Astrocyte (in vitro differentiated cells and primary cell): Measurements from ENCODE around the gene ICA1.

Experiments
- EZH2 ChIP-seq: IDR thresholded peaks from 2 replicates; pipeline ENCODE4 v1.6.1; 2012; ENCODE audit warnings: mild to moderate bottlenecking, low read length, inconsistent platforms; ENCODE audit not compliant: insufficient read depth
- TF ChIP-seq, protein P1 (sequence below): IDR thresholded peaks from 2 replicates; pipeline ENCODE4 v1.5.1; 2011; ENCODE audit warnings: low read depth, mild to moderate bottlenecking, inconsistent platforms, low read length, moderate library complexity; ENCODE audit not compliant: insufficient read depth

DNA sequence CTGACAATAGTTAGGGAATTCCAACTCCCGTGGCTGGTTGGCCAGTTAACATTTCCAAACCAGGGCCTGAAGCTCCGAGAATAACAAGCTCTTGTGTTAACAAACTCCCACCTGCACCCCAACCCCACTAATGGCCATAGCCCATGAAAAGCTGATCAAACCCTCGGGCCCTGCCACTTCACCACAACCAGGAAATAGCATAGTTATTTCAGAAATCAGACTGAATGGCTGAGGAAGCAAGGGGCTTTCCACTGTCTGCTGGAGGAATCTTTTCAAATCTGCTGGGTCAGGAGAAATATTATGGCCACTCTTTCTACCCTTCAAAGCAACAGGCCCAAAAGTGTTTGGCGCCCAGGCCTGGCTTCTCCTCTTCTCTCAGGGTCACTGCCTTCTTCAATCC lies 147.8 kb downstream of the ICA1 start:
- TF ChIP-seq, protein P1, sequence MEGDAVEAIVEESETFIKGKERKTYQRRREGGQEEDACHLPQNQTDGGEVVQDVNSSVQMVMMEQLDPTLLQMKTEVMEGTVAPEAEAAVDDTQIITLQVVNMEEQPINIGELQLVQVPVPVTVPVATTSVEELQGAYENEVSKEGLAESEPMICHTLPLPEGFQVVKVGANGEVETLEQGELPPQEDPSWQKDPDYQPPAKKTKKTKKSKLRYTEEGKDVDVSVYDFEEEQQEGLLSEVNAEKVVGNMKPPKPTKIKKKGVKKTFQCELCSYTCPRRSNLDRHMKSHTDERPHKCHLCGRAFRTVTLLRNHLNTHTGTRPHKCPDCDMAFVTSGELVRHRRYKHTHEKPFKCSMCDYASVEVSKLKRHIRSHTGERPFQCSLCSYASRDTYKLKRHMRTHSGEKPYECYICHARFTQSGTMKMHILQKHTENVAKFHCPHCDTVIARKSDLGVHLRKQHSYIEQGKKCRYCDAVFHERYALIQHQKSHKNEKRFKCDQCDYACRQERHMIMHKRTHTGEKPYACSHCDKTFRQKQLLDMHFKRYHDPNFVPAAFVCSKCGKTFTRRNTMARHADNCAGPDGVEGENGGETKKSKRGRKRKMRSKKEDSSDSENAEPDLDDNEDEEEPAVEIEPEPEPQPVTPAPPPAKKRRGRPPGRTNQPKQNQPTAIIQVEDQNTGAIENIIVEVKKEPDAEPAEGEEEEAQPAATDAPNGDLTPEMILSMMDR: no peak
- no peak for TF ChIP-seq EZH2
